NB4 (cell line): ENCODE measurements around the gene CARF.

Experiments used
- DNase-seq: peaks from one replicate; pipeline ENCODE4 v3.0.0; 2010; ENCODE audit warnings: low read depth
- H3K4me3 ChIP-seq: one replicate; pipeline ENCODE4 v1.5.1; 2011; ENCODE audit warnings: mild to moderate bottlenecking, low read depth, low read length, moderate library complexity
- CTCF ChIP-seq: IDR thresholded peaks from one replicate; pipeline ENCODE4 v1.5.1; 2012; ENCODE audit warnings: low read depth, low read length
- MAX ChIP-seq: IDR thresholded peaks from 2 replicates; pipeline ENCODE4 v1.6.1; 2011; ENCODE audit warnings: low read depth, low read length
- MYC ChIP-seq: IDR thresholded peaks from 2 replicates; pipeline ENCODE4 v1.6.1; 2011; ENCODE audit warnings: low read depth, low read length
- POLR2A ChIP-seq: IDR thresholded peaks from 2 replicates; pipeline ENCODE4 v1.6.1; 2011; ENCODE audit warnings: mild to moderate bottlenecking; ENCODE audit not compliant: insufficient read length; ENCODE audit errors: extremely low read depth

CARF gene

DNA sequence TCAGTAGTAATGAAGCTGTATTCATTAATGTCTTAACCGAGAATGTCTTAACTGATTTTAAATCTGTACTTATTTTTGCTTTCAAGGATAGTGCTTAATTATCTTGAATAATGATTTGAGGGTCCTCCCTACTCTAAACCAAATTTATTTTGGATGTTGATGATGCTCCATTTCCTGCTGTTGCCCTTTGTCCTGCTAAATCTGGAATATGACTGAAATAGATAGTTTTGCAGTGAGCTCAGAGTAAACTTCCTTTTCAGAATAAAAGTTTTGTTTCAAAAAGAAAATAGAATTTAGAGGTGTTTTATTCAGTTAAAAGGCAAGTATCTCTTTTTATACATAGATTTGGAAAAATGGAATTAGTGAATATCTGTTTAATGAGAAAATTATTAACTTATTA is 110.7 kb downstream of the CARF start:
- DNase-seq, result no peak
- H3K4me3 ChIP-seq, result no peak overlapping the region
- TF ChIP-seq MYC (no peak), CTCF (no peak), POLR2A (no peak), MAX (no peak)

- TF ChIP-seq MYC (no peak), POLR2A (no peak), MAX (no peak), CTCF (no peak)
- no peak overlapping the region for H3K4me3 ChIP-seq
- no peak for DNase-seq
These were observed 113.5 kb downstream of the CARF start for GRCh38 chr2:203025592-203025991.

- no peak overlapping the region for H3K4me3 ChIP-seq
- DNase-seq, result no peak
These were observed 118.5 kb downstream of the CARF start for GRCh38 chr2:203030545-203030944.

GRCh38 chr2:203030991-203031390 is 118.9 kb downstream of the CARF start:
- DNase-seq, result no peak
- no peak overlapping the region for H3K4me3 ChIP-seq
- TF ChIP-seq MAX (no peak), POLR2A (no peak), CTCF (no peak), MYC (no peak)

More at GRCh38 chr2:203030545-203030944, 118.5 kb downstream of the CARF start:
- TF ChIP-seq POLR2A (no peak), MAX (no peak)

DNA sequence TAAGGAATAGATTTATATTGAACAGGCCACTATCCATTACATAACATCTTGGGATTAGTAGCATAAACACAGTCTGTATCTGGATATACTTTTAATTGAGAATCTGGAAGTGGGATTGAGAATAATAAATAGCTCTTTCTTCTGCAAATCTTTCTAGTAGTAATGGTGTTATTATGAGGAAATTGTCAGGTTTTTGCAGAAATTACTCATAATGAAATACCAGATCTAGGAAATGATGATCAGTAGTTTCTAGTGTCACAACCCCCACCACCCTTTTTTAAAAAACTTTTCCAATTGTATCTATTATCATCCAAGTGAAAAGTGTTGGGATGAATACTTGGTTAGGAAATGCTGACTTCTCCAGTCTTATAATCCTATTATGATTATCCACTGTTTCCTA is 121.3 kb downstream of the CARF start:
- no peak overlapping the region for H3K4me3 ChIP-seq
- DNase-seq, result no peak
- no peak for TF ChIP-seq MYC
- no peak for TF ChIP-seq MAX
- TF ChIP-seq CTCF, result no peak
- TF ChIP-seq POLR2A, result no peak

DNA sequence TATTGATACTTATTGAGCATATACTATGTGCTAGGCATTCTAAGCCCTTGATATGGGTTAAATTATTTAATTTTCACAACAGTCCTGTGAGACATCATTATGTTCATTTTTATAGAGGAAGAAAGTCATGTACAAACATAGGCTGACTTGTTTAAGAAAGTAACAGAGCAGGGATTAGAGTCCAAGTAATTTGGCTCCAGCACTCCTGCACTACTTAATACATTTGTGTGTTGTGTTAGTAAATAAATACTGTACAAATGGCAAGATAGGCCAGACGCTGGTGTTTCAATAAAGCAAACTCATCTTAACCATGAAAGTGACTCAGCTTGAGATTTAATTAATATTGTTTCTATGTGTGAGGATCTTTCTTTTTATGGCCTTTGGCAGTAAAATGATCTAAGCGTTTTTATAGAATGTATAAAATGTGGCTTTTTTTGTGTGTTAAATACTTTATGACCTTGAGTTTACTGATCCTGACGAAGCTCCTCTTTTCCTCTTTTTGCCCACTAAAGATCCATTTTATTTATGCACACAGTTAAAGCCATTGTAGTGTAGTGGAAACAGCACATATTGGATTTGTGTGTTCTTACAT is 123.9 kb downstream of the CARF start:
- no peak for DNase-seq
- H3K4me3 ChIP-seq, result no peak overlapping the region
- TF ChIP-seq CTCF, result no peak
- TF ChIP-seq POLR2A, result no peak
- no peak for TF ChIP-seq MYC
- no peak for TF ChIP-seq MAX
